UCSD-AML1 (cell line): ENCODE results near the gene FSTL5.
"Not testable (repeated sequence)": the region's sequence is repeated elsewhere in the genome, so short reads cannot be mapped to it uniquely, and the experiment has no call there.

Experiments used
- DNase-seq: peaks from one replicate; lab custom pipeline; 2025; ENCODE audit not compliant: unreplicated experiment; lab: John Stamatoyannopoulos, UW

FSTL5 gene

GRCh38 chr4:161881370-161881769 lies 282.4 kb downstream of the FSTL5 start:
- no peak for DNase-seq

GRCh38 chr4:161869511-161869910 lies 294.3 kb downstream of the FSTL5 start:
- no peak for DNase-seq

- DNase-seq = no peak
Observed at GRCh38 chr4:161856711-161857326, 307.0 kb downstream of the FSTL5 start.

- DNase-seq = no peak
Observed at GRCh38 chr4:161850631-161851030, 313.2 kb downstream of the FSTL5 start.

GRCh38 chr4:161841759-161842158 lies 322.0 kb downstream of the FSTL5 start:
- DNase-seq = no peak

- DNase-seq = no peak
Observed at GRCh38 chr4:161829591-161829990, 334.2 kb downstream of the FSTL5 start.

GRCh38 chr4:161828061-161828460 lies 335.7 kb downstream of the FSTL5 start:
- DNase-seq = no peak

- no peak for DNase-seq
Observed at GRCh38 chr4:161827013-161827412, 336.8 kb downstream of the FSTL5 start.

DNA sequence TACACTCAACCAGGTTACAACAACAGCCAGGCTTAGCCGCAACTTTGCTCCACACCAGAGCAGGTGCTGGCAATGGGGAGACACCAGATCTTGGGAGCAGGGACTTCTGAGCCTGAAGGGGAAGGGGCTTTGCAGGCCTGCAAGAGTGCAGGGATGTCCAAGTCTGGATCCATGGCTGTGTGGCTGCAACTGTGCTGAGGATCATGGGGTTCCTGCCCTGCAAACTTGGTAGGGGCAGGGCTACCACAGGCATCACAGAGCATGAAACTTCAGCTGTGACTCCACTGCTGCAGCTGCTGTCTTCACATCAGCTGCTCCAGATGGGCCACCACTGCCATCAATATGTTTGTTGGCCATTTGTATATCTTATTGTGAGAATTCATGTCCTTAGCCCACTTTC lies 340.4 kb downstream of the FSTL5 start:
- DNase-seq = no peak

GRCh38 chr4:161822174-161822573 lies 341.6 kb downstream of the FSTL5 start:
- DNase-seq = no peak

DNA sequence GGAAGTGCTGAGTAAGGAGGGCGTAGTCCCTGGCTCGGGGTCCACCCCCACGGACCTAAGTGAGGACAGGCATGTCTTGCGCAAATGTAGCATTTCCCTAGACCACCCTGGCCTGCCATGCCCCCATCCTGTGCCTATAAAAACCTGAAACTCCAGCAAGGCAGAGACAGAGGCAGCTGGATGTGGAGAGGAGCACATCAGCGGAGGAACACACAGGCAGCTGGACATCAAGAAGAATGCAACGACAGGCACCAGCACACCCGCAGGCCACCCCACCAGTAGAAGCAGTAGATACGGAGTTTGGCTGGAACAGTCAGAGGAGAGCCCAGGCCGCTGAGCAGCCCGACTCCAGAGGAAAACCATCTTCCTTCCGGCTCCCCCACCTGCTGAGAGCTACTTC lies 345.9 kb downstream of the FSTL5 start:
- peak; percentile 6 for DNase-seq

DNA sequence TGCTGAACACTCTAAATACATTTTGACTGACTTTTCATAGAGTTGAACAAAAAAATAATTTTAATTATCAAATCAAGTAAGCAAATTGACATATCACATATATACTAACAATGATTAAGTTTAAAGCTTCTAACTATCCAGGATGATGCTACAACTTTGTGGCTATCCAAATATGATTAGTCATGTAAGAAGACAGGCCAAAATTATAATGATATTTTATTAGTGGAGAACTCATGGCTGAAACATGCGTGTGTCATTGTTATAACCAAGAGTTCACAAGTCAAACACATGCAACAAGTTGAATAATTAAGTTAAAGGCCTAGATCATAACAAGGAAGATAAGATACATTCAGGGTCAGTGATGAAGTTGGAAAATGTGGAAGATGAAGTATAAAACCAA lies 346.8 kb downstream of the FSTL5 start:
- DNase-seq = no peak

GRCh38 chr4:161815841-161816240 lies 348.0 kb downstream of the FSTL5 start:
- DNase-seq = no peak

- no peak for DNase-seq
Observed at GRCh38 chr4:161813889-161814288, 349.9 kb downstream of the FSTL5 start.

GRCh38 chr4:161813389-161813788 lies 350.4 kb downstream of the FSTL5 start:
- DNase-seq = no peak

GRCh38 chr4:161803171-161803570 lies 360.6 kb downstream of the FSTL5 start:
- no peak for DNase-seq

GRCh38 chr4:161799710-161800109 lies 364.1 kb downstream of the FSTL5 start:
- DNase-seq = no peak

- no peak for DNase-seq
Observed at GRCh38 chr4:161792991-161793390, 370.8 kb downstream of the FSTL5 start.

- DNase-seq = no peak
Observed at GRCh38 chr4:161791796-161792556, 371.8 kb downstream of the FSTL5 start.

GRCh38 chr4:161767116-161767515 lies 396.7 kb downstream of the FSTL5 start:
- no peak for DNase-seq

GRCh38 chr4:161762796-161763195 lies 401.0 kb downstream of the FSTL5 start:
- DNase-seq = no peak

DNA sequence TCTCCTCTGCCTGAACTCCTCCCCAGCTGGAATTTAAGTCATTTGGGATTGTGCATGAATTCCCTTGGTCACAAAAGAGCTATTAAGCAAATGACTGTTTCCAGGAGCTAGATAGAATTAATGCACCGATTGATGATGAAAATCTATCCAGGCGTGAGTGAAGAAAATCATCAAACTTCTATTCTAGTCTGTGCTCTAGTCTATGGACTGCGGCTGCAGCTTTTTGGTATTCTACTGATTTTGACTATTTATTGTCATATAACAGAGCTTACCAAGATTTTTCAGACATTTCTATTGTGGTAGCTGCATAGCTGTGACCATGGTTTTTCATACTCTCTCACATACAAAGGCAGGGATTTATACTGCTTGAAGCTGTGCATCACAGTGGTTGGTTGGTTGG lies 403.8 kb downstream of the FSTL5 start:
- DNase-seq = no peak

GRCh38 chr4:161758412-161758811 lies 405.4 kb downstream of the FSTL5 start:
- not testable (repeated sequence) for DNase-seq
